ENCODE results near the gene C5.
"Not testable (repeated sequence)": the region's sequence is repeated elsewhere in the genome, so short reads cannot be mapped to it uniquely, and the experiment has no call there.

The C5 gene
- 8.4 reads per million, percentile 28 among the genes with 10 or more reads in this experiment for total RNA-seq

DNA sequence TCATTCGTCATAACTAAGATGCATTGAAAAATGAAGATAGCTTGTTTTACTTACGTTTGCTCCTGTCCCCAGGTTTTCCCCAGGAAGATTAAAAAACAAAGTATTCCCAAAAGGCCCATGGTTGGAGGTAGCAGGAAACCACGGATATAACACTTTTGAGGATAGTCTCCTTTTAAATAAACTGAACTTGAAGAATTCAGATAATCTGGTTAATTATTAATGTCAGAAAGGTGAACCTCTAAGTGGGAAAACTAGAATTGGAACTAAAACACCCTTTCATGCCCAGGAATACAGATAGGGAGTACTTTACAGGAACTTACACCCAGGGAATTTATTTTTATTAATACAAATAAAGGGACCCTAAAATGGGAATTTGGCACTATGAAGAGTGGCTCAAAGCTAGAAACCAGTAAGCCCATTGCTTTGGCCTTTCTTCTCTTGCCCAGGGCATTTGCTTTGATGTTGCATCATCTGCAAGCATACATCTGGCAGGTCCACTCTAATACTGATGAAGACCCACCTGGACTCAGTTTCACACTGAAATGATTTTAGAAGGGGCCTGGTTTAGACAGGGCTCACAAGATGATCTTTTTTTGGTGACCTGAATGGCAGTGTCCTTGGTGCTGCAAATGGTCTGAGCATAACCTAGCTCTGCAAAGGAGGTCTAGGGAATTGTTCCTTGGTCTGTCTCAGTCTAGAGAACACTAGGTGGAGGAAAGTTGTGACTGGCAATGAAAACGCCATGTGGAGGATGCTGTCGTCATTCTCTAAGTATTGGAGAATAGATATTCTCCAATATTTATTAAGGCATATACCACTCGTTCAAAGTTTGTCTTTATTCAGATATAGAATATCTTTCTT, at the start of gene C5:
TSS of gene C5 (minus strand) at position 148 of the 861 bp plus-strand sequence. CDS start at position 119, 29 bp downstream.
- no peak for DNase-seq

DNA sequence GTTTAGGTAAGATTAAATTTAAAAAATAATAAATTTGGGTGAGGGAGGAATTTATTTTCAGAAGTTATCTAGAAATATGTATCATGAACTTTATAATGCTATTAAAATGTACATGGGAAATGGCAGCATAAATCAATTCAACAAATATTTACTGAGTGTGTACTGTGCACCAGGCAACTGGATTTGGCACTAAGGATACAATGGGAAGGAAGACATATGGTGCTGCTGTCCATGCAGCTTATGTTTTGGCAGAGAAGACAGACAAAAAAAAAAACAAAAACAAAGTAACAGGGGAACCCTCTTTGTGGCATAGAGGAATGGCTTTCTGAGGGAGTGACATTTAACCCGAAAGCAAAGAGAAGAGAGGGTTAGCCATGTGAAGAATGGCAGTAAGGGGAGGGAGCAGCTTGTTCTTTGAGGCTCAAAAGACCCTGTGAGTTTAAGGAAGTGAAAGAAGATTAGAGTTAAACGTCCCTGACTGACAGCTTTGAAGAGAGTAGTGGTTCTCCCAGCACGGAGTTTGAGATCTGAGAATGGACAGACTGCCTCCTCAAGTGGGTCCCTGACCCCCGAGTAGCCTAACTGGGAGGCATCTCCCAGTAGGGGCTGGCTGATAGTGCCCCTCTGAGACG, 48.6 kb upstream of the C5 start:
- no peak for DNase-seq

DNA sequence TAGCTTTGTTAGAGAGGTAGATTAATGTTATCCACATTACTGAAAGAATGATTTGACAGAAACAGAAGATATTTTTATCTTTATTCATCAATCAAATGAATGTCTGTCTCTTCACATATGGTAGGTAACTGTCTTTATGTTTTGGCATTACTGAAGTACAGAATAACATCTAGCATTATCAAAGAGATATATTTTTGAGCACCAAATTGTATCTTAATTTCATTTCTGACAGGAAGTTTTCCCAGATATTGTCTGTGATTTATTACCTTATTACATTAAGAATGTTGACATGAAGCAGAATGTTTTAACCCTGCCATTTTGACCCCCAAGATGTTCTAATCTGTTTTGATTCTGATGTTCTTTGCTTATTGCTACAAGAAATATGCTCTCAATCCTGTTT, 45.0 kb upstream of the C5 start:
- DNase-seq = no peak

DNA sequence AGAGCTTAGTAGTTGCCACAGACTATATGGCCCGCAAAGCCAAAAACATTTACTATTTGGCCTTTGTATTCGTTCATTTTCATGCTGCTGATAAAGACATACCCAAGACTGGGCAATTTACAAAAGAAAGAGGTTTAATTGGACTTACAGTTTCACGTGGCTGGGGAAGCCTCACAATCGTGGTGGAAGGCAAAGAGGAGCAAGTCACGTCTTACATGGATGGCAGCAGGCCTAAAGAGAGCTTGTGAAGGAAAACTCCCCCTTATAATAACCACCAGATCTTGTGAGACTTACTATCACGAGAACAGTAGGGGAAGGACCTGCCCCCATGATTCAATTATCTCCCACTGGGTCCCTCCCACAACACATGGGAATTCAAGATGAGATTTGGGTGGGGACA, 40.7 kb upstream of the C5 start:
- not testable (repeated sequence) for DNase-seq

DNA sequence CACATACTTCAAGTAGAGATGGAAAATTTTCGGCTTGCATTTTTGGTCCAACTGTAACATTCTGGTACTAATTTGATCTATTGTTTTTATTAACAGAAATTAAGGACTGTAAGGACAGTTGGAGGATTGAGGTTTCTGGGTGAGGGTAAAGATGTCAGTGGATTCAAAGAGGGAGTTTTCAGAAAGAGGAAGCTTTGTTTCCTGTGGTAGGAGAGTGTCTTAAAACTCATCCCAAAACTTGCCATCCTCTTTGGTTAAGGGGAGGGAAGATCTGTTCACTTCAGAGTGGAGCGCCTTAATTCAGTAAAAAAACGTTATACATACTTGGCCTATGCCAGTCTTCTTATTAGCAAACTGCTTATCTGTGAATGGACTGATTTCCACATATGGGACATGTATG, 38.5 kb upstream of the C5 start:
- DNase-seq = no peak

DNA sequence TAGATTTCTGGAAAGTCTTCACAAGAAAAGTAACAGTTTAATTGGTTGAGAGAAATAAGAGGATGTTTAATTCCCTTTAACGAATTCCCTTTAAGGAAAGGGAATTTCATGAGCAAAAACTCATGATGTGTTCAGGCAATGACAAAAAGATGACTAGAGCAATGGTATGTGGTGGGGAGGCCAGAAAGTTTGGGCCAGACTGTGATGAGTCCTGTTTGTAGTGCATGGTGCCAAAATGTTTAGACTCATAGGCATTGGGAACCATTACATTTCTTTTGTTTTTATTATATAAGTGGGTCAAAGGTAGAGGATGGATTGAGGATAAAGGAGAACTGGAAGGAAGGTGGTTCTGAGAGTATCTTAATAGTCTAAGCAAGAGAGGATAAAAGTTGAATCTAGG, 35.6 kb upstream of the C5 start:
- DNase-seq = no peak

DNA sequence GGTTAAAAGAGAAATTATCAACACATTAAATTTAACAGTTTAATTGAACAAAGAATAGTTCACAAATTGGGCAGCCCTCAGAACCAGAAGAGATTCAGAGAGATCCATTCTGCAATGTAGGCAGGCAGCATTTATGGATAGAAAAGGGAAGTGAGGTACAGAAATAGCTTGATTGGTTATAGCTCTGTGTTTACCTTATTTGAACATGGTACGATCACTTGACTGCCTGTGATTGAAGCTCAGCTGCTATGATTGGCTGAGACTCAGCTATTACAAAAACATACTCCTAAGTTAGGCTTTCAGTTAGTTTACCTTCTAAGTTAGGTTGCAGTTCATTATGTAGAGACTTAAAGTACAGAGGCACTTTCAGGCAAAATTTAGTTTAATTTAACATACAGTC, 32.0 kb upstream of the C5 start:
- no peak for DNase-seq

DNA sequence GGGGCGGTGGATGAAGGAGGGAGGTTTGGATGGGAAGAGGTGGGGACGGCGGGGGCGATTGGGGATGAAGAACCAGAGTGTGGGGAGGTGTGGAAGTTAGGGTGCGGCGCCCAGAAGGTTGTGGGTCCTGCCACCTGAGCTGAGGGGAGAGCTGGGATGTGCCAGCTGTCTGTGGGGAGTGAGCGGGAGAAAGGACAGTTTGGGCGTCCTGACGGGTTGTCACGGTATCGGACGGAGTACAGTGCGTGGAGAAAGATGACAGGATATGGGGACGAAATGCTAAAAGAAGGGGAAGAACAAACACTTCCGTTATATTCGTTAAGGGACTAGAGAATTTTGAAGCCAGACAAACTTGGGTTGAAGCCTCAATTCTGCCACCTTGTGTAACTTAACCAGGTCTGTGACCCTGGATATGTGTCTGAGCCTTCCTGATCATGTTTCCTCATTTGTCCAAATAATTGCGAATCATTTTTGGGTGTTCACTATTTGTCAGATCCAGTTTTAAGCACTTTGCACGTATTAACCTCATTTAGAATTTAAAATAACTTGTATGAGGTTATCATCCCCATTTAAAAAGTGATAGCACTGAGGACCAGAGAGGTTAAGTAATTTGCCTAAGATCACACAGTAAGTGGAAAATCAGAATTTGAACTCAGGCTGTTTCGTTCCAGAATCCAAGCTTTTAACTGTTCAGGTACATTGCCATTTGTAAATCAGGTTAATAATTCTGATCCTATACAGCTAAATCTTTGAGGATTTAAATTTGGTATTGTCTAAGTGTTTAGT, 25.4 kb upstream of the C5 start:
- no peak for DNase-seq

DNA sequence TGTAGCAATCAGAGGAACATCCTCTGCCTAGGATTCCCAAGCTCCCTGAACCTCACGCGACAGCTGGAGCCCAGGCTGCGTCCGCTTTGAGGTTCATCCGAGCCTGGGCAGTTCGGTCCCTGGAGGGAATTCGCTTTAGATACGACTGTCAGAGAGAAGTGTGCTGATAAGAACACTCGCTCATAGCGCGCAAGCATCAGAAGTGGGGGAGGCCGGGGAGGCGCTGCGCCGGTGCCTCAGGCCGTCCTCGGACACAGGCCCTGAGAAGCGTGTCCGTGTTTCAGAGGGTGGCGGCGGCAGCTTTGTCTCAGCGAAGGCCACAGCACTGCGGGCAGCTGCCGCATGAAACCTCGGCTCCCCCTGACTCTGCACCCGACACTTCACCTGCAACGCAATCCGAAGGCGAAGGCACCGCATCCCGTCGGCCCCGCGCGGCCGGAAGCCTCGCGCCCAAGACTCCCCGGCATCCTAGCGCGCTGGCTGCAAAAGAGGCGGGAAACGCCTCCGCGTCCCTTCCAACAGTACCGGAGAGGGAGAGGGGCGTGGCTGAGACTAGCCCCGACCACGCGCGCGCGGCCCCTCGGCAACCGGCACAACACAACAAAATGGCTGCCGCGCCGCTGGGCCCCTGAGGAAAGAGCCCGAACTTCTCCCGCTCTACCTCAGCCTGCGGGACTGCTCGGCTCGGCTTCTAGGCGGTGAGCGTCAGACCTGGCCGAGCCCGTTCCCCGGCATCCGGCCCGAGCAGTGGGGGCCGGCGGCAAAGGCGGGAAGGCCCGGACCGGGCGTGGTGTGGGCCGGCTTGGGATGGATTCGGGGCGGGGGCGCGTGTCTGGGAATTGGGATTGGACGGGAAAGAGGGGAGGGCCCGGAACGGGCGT, 24.5 kb upstream of the C5 start, which contains the start of gene CNTRL:
TSS of gene CNTRL (plus strand) at position 586 of the 881 bp plus-strand sequence. CDS start 13,372 bp downstream, outside the sequence.
- DNase-seq = peak; percentile 80

DNA sequence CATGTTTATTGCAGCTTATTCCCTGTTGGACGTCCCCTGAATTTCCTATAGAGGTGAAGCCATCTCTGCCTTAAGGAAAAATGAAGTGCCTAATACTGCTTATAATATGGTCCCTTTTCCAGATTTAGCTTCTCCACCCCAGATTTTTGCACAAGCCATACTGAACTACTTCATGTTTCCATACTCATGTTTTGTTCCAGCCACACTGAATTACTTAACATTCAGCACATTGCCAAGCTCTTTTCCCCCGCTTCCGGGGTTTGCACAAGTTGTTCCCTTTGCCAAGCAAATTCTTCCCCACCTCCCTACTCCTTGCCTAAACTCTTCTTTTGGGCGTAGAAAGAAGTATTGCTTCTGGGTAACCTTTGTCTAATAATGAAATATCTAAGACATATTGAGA, 23.0 kb upstream of the C5 start:
- no peak for DNase-seq

DNA sequence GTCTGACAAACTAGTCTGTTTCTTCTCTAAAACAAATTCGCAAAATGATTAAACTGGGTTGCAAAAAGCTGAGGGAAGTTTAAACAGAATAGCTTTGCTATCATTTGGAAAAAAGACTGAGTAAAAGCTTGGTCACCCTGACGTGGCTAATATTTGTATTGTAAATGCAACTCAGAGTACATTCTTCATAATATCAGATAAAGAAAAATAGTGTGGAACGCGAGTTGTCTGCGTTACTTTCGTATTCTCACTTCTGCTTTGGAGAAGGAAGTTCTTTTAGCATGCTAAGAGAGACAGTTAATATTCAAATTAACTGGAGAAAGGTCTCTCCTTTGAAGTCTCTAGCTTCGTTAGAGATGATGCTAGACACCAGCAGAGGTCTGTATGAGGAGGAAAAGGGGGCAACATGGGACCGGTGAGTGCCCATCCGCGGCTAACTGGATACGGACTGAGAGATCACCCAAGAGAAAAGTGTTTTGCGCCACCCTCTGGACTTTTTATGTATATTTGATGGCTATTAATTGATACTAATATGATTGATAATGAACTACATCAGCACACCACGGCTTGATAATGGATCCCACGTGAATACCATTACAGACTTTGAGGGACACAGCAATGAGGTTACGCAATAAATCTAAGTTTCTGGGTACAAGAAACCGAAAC, 21.8 kb upstream of the C5 start:
- peak; percentile 12 for DNase-seq

DNA sequence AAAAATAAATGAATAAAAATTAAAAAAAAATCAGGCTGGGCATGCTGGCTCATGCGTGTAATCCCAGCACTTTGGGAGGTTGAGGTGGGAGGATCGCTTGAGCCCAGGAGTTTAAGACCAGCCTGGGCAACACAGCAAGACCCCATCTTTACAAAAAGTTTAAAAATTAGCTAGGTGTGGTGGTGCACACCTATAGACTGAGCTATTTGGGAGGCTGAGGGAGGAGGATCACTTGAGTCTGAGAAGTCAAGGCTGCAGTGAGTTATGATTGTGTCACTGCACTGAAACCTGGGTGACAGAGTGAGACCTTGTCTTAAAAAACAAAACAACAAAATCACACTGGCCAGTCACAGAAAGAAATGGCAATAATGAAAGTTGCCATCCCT, 21.3 kb upstream of the C5 start:
- DNase-seq = no peak

DNA sequence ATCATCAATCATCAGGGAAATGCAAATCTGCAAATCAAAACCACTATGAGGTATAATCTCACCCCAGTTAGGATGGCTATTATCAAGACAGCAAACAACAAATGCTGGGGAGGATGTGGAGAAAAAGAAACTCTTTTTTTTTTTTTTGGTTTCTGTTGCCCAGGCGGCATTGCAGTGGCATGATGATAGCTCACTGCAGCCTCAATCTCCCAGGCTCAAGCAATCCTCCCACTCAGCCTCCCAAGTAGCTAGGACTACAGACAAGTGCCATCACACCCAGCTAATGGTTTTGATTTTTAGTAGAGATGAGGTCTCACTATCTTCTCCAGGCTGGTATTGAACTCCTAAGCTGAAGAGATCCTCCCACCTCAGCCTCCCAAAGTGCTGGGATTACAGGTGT, 19.3 kb upstream of the C5 start:
- no peak for DNase-seq

DNA sequence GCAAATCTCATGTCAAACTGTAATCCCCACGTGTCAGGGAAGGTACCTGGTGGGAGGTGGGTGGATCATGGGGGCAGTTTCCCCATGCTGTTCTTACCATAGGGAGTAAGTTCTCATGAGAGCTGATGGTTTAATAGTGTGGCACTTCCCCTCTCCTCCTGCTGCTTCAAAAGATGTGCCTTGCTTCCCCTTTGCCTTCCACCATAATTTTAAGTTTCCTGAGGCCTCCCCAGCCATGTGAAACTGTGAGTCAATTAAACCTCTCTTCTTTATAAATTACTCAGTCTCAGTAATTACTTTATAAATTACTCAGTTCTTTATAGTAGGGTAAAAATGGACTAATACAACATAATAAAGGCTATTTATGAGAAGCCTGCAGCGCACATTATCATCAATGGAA, 17.6 kb upstream of the C5 start:
- no peak for DNase-seq

DNA sequence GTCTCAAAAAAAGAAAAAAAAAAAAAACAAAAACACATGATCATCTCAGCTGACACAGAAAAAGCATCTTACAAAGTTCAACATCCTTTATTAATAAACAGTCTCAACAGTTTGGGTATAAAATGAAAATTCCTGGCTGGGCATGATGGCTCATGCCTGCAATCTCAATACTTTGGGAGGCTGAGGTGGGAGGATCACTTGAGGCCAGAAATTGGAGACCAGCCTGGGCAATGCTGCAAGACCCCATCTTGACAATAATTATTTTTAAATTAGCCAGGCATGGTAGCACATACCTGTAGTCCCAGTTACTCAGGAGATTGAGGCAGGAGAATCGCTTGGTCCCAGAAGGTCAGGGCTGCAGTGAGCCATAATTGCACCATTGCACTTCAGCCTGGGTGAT, 16.8 kb upstream of the C5 start:
- no peak for DNase-seq

DNA sequence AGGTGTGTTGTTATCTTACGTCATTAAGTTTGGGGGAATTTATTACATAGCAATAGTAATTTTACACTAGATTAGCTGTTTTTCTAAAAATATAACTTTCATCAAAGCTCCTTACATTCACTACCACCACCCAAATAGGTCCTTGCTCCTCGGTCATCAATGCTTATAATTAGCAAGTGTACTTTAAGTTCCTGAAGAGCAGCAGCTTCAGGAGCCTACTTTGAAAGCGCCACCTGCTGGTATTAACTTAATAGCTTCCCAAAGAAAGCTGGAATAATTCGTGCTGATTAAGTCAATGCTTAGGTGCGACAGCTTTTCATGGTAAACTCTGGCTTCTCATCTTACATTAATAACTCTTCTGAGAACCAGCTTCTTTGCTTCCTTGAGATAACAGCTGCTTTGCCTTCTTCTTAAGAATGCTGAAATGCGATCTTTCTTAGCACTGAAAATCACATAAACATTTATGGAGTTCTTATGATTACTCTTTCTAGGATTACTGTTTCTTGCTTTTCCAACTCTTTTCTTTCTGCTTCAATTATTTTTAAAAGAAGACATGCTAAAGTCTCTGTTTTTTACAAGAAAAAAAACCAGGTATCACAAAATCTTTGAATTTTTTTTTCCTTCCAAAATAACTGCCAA, 10.0 kb upstream of the C5 start:
- peak; percentile 22 for DNase-seq

DNA sequence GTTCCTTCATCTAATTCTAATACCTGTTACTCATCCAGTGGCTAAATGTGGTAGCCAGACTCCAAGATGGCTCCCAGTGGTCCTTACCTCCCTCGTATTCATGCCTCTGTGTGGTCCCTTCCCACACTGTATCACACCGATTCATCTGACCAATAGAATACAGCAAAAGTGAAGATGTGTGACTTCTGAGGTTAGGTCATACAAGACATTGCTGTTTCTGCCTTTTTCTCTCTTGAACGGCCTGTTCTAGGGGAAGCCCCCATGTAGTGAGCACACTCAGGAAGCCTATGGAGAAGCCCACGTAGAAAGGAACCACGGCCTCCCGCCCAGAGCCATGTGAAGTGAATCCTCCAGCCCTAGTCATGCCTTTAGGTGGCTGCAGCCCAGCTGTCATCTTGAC, 9.4 kb upstream of the C5 start:
- DNase-seq = no peak

DNA sequence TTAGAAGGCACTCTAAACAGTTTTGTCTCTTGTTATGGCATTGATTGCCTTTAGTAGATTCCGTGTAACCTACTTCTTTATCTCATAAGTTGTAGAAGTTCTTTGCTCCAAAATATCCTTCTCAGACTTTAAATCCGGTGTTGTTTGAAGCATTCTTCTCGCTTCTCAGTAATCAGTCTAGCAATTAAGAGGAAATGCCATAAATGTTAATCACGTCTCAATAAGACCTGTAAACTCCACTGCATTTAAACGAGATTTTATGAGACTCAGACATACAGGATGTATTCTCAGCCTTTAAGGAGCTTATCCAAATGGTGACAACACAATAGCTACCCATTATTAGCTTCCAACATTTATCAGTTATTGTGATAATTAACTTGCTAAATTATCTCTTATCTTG, 7.7 kb upstream of the C5 start:
- DNase-seq = no peak

DNA sequence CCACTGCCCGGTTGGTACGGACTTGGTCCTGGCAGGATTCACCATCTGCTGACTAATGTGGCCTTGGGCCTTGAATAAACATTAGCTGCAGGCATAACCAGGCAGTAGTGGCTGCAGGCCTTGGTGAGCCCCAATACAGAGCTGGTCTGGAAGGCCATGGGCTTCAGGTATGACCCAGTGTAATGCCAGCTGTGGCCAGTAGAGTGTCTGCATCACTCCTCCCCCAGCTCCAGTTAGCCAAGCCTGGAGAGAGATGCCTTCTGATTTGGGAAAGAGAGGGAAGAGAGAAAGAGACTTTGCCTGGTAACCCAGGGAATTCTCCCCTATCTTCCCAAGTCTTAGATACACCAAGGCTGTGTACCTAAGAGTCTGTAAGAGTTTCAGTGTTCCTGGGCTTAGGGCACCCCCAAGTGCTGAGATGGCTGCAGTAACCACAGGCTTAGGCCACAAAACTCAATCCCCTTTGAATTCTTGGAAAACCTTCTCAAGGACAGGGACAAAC, 5.6 kb upstream of the C5 start:
- no peak for DNase-seq

DNA sequence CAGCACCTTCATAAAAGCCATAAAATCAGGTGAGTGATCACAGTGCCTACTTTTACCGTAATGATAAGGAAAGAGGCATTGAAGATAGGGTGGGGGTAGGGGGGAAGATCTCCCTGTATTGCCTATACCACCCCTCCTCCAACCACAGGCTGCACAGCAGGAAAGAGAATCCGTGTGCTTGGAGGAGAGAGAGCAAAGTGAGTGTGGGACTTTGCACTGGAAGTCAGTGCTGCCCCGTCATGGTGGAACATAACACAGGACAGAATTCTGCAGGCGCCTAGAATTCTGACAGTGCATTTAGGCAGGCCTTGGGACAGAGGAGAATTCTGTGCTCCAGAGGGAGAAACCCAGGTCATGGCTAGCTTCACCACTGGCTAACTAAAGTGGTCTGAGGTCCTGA, 3.5 kb upstream of the C5 start:
- DNase-seq = no peak

DNA sequence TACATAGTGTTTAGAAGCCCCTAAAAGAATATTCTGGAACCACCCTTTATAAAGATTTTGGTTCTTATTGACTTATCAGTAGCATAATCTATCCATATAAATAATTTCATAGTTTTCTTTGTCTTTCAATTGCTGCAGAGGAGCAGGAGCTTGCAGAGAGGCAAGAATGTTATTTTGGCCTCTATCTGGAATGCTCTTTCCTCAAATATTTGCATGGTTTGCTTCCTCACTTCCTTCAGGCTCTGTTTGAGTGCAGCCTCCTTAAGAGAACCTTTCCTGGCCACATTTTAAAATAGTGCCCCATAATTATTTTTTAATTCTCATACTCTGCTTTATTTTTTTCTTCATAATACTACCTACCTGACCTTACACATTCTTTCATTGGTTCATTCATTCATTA, 1.5 kb downstream of the C5 start:
- no peak for DNase-seq

All from effector CD4-positive, alpha-beta T cell (primary cell).